Activated CD8-positive, alpha-beta memory T cell treated with anti-CD3 and anti-CD28 coated beads, Interleukin-2, amount 10 ng/mL, durations not matched to agents 7 days and 5 days (primary cell): ENCODE data around the gene CPXM1. TPM values are rescaled to one million over a fixed set of nuclear protein-coding genes. Genes with fewer than 3 reads are reported as not detected.

Experiments used
- ATAC-seq: fragments of 150-1000 bp; cut with Tn5 transposase; one replicate; pipeline ENCODE4 v1.10.0; 2021; ENCODE audit warnings: moderate library complexity
- CTCF ChIA-PET: fragments of 350-600 bp; sonication (Branson Sonifier 250); formaldehyde crosslinking; loops from one replicate; lab custom pipeline; 2021; ENCODE audit warnings: antibody characterized with exemption; lab: Charles Lee
- DNase-seq: peaks from one replicate; pipeline ENCODE4 v3.0.0-alpha.2; 2020
- H3K27ac Mint-ChIP-seq: one replicate; pipeline ENCODE4 v1.8.0; 2021; ENCODE audit warnings: mild to moderate bottlenecking, mixed read lengths
- H3K27me3 Mint-ChIP-seq: one replicate; pipeline ENCODE4 v1.8.0; 2021; ENCODE audit warnings: mixed read lengths
- H3K36me3 Mint-ChIP-seq: one replicate; pipeline ENCODE4 v1.8.0; 2021; ENCODE audit warnings: mild to moderate bottlenecking, mixed read lengths
- H3K4me1 Mint-ChIP-seq: one replicate; pipeline ENCODE4 v1.8.0; 2021; ENCODE audit warnings: mixed read lengths
- H3K4me3 Mint-ChIP-seq: one replicate; pipeline ENCODE4 v1.8.0; 2021; ENCODE audit warnings: mild to moderate bottlenecking, moderate library complexity, mixed read lengths
- H3K9me3 Mint-ChIP-seq: one replicate; pipeline ENCODE4 v1.8.0; 2022; ENCODE audit warnings: low read depth, mixed read lengths
- total RNA-seq, 2 experiments: library from RNA; stranded (reverse); gene quantifications; one replicate each; pipeline ENCODE4 v1.2.3, GENCODE V29; 2021

CPXM1 gene
- total RNA-seq, 2 experiments from 2014 or later, result 0.35 to 0.68 TPM

GRCh38 chr20:2762578-2763131 lies 37.8 kb downstream of the CPXM1 start:
- CTCF ChIA-PET, result interaction anchor here (0.6 to 4.1 kb wide), 2 partner anchors 10 to 49 kb away, joined by 3 to 22 read pairs; no protein-coding TSS in a partner anchor
- no peaks in the 10 kb centered on the region for H3K9me3 Mint-ChIP-seq
- H3K27me3 Mint-ChIP-seq, result peaks cover 26% of the 10 kb centered on the region
- DNase-seq (no peak), ATAC-seq (no peak)
- H3K27ac Mint-ChIP-seq, result no peak overlapping the region
- H3K4me1 Mint-ChIP-seq, result no peaks in the 10 kb centered on the region
- no peak overlapping the region for H3K4me3 Mint-ChIP-seq
- no peaks in the 10 kb centered on the region for H3K36me3 Mint-ChIP-seq

DNA sequence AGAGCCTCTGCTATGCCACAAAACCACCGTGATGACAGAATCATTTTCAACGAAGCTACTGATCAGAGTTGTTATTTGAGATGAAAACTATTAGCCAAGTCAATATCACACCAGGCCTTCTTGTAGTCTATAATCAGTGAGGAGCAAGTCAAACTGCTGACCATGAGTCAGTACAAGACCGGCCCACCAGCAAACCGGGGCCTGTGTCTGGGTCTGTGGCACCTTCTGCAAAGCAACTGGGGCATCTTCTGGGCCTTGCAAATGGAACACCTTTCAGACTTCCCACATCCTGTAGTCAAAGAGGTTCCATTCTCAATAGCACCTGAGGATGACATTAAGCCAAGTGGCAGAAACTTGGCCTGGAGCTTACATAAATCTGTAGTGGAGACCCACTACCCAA lies 38.5 kb downstream of the CPXM1 start:
- H3K27me3 Mint-ChIP-seq, result peaks cover 19% of the 10 kb centered on the region
- DNase-seq, result no peak
- H3K36me3 Mint-ChIP-seq, result no peaks in the 10 kb centered on the region
- CTCF ChIA-PET, result interaction anchor here (0.6 to 4.1 kb wide), 2 partner anchors 9 to 164 kb away, joined by 3 to 22 read pairs; no protein-coding TSS in a partner anchor
- no peak for ATAC-seq
- no peak overlapping the region for H3K27ac Mint-ChIP-seq
- H3K4me3 Mint-ChIP-seq, result no peak overlapping the region
- no peaks in the 10 kb centered on the region for H3K4me1 Mint-ChIP-seq
- no peaks in the 10 kb centered on the region for H3K9me3 Mint-ChIP-seq

DNA sequence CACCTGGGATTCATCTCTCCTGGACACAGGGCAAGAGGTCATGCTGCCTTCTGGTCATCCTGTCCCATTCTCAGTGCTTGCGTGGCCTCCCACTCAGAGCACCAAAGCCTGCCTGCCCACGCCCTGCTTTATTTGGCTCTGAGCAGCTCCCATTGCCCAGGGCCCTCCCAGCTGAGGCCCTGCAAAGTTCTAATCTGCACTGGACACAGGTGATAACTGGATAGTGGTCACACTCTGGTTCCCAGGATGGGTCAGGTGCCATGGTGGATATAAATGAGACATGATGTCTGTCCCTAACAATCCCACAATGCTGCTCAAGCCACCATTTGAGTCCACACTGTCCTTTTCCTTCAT lies 39.5 kb downstream of the CPXM1 start:
- no peak for ATAC-seq

GRCh38 chr20:2760297-2760951 lies 40.0 kb downstream of the CPXM1 start:
- H3K9me3 Mint-ChIP-seq, result no peaks in the 10 kb centered on the region
- no peak overlapping the region for H3K27ac Mint-ChIP-seq
- ATAC-seq (no peak), DNase-seq (no peak)
- no peak overlapping the region for H3K4me3 Mint-ChIP-seq
- H3K36me3 Mint-ChIP-seq, result no peaks in the 10 kb centered on the region
- H3K4me1 Mint-ChIP-seq, result no peaks in the 10 kb centered on the region
- peaks cover 31% of the 10 kb centered on the region for H3K27me3 Mint-ChIP-seq
- CTCF ChIA-PET, result interaction anchor here (0.8 to 4.1 kb wide), 2 partner anchors 8 to 91 kb away, joined by 3 to 22 read pairs; no protein-coding TSS in a partner anchor

More for the DNA sequence above, 39.5 kb downstream of the CPXM1 start:
- CTCF ChIA-PET, result interaction anchor here (4.1 kb wide), 1 partner anchor 8 kb away, joined by 22 read pairs; no protein-coding TSS in a partner anchor
- H3K36me3 Mint-ChIP-seq, result no peaks in the 10 kb centered on the region
- H3K4me3 Mint-ChIP-seq, result no peak overlapping the region
- no peaks in the 10 kb centered on the region for H3K9me3 Mint-ChIP-seq
- no peak overlapping the region for H3K27ac Mint-ChIP-seq
- DNase-seq, result no peak
- no peaks in the 10 kb centered on the region for H3K4me1 Mint-ChIP-seq
- H3K27me3 Mint-ChIP-seq, result peaks cover 29% of the 10 kb centered on the region

- Mint-ChIP-seq H3K36me3 (no peaks in the 10 kb centered on the region), H3K9me3 (no peaks in the 10 kb centered on the region), H3K4me1 (no peaks in the 10 kb centered on the region), H3K27ac (no peak overlapping the region), H3K4me3 (no peak overlapping the region), H3K27me3 (peaks cover 37% of the 10 kb centered on the region)
- CTCF ChIA-PET, result interaction anchor here (0.7 to 0.8 kb wide), 2 partner anchors 16 to 92 kb away, joined by 3 read pairs; no protein-coding TSS in a partner anchor
- no peak for DNase-seq
- no peak for ATAC-seq
Measured at GRCh38 chr20:2759603-2760296, 40.7 kb downstream of the CPXM1 start.

GRCh38 chr20:2759143-2759542 lies 41.3 kb downstream of the CPXM1 start:
- CTCF ChIA-PET, result interaction anchor here (0.7 kb wide), 1 partner anchor 15 kb away, joined by 3 read pairs; no protein-coding TSS in a partner anchor
- H3K4me1 Mint-ChIP-seq, result no peaks in the 10 kb centered on the region

DNA sequence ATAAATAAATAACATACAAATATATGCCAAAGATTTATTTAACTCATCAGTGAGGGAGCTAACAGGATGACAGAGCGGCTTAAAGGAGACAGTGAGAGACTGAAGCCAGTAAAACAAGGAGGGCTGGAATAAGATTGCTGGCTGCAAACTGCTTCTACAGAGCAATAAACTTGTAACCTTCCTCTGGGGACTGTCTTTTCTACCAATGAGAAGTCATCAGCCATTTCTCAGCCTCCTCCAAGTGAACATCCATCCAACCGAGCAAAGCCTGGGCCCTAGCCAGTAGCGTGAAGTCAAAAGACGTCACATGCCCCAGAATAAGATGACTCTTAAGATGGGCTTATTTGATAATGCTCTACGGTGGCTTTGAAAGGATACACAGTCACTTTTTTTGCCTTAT lies 42.5 kb downstream of the CPXM1 start:
- peaks cover 6% of the 10 kb centered on the region for H3K4me1 Mint-ChIP-seq
- DNase-seq (no peak), ATAC-seq (no peak)
- no peaks in the 10 kb centered on the region for H3K9me3 Mint-ChIP-seq
- CTCF ChIA-PET, result no interaction called here
- H3K36me3 Mint-ChIP-seq, result no peaks in the 10 kb centered on the region
- peaks cover 48% of the 10 kb centered on the region for H3K27me3 Mint-ChIP-seq
- no peak overlapping the region for H3K4me3 Mint-ChIP-seq
- no peak overlapping the region for H3K27ac Mint-ChIP-seq

More at GRCh38 chr20:2759143-2759542, 41.3 kb downstream of the CPXM1 start:
- Mint-ChIP-seq H3K27me3 (peaks cover 43% of the 10 kb centered on the region), H3K9me3 (no peaks in the 10 kb centered on the region), H3K36me3 (no peaks in the 10 kb centered on the region), H3K27ac (no peak overlapping the region), H3K4me3 (no peak overlapping the region)
- no peak for DNase-seq
- no peak for ATAC-seq

GRCh38 chr20:2757001-2757400 lies 43.4 kb downstream of the CPXM1 start:
- CTCF ChIA-PET, result no interaction called here

DNA sequence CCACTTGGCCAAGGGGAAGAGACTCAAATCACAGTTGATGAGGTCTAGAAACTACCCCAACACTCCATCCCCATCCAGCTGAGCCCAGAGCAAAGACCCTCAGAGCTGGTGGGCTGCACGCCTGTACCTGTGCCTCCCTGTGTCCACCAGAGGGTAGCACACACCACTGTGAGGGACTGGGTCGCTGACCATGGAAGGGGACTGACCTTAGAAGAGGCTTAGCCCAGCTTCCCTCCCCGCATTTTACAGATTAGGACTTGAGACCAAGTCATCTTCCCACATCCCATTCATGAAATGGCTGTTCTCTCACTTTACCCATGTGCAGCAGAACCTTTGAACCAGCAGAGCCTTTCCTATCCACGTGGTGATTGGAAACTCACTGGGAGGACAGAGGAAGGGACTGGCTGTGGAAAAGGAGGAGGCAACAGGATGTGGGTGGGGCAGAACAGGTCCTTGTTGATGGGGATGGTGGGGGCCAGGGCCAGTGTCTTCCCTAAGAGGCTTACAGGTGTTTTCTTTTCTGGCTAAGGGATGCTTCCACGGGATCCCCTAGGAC lies 44.3 kb downstream of the CPXM1 start:
- H3K4me3 Mint-ChIP-seq, result no peak overlapping the region
- H3K4me1 Mint-ChIP-seq, result peaks cover 10% of the 10 kb centered on the region
- no peak overlapping the region for H3K27ac Mint-ChIP-seq
- H3K9me3 Mint-ChIP-seq, result no peaks in the 10 kb centered on the region
- no peak for DNase-seq
- ATAC-seq, result no peak
- peaks cover 50% of the 10 kb centered on the region for H3K27me3 Mint-ChIP-seq
- H3K36me3 Mint-ChIP-seq, result no peaks in the 10 kb centered on the region
- CTCF ChIA-PET, result interaction anchor here (1.0 to 1.6 kb wide), 5 partner anchors 40 to 102 kb away, joined by 3 to 7 read pairs (median 4); no protein-coding TSS in a partner anchor

More at GRCh38 chr20:2757001-2757400, 43.4 kb downstream of the CPXM1 start:
- no peaks in the 10 kb centered on the region for H3K36me3 Mint-ChIP-seq
- no peak for DNase-seq
- no peak for ATAC-seq
- no peaks in the 10 kb centered on the region for H3K9me3 Mint-ChIP-seq
- peaks cover 46% of the 10 kb centered on the region for H3K27me3 Mint-ChIP-seq
- no peak overlapping the region for H3K27ac Mint-ChIP-seq
- peaks cover 10% of the 10 kb centered on the region for H3K4me1 Mint-ChIP-seq
- no peak overlapping the region for H3K4me3 Mint-ChIP-seq

DNA sequence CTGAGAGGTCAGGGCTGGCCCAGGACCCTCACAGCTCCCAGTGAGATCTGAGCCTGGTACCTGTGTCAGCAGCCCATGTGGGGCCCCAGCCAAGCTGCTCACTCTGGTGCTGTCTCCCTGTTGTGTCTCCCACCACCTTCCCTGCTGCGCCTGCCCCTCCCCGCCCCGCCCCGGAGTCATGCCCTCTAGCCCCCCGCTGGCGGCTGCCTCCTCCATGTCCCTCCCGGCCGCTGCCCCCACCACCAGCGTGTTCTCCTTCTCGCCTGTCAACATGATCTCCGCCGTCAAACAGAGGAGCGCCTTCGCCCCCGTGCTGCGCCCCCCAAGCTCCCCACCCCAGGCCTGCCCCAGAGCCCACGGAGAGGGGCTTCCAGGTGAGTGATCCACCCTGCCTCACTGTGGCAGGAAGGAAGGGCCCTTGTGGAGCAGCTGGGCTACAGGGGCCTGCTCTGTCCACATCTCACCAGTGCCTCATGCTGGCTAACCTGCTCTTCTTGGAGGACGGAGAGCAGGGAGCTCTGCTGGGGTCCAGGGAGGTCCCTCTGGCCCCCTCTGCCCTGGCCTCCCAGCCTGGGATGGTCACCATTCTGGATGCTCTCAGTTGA lies 44.9 kb downstream of the CPXM1 start:
- no peaks in the 10 kb centered on the region for H3K36me3 Mint-ChIP-seq
- no peaks in the 10 kb centered on the region for H3K9me3 Mint-ChIP-seq
- CTCF ChIA-PET, result interaction anchor here (1.0 to 5.6 kb wide), 6 partner anchors 13 to 103 kb away, joined by 3 to 61 read pairs (median 4); no protein-coding TSS in a partner anchor
- no peak overlapping the region for H3K4me3 Mint-ChIP-seq
- no peak overlapping the region for H3K27ac Mint-ChIP-seq
- H3K27me3 Mint-ChIP-seq, result peaks cover 55% of the 10 kb centered on the region
- ATAC-seq (no peak), DNase-seq (no peak)
- H3K4me1 Mint-ChIP-seq, result peaks cover 16% of the 10 kb centered on the region

GRCh38 chr20:2754424-2754823 lies 46.0 kb downstream of the CPXM1 start:
- H3K27me3 Mint-ChIP-seq, result peaks cover 64% of the 10 kb centered on the region
- no peaks in the 10 kb centered on the region for H3K36me3 Mint-ChIP-seq
- no peak for DNase-seq
- CTCF ChIA-PET, result interaction anchor here (1.5 to 6.6 kb wide), 6 partner anchors 12 to 96 kb away, joined by 4 to 87 read pairs (median 14); no protein-coding TSS in a partner anchor
- H3K9me3 Mint-ChIP-seq, result no peaks in the 10 kb centered on the region
- no peak overlapping the region for H3K27ac Mint-ChIP-seq
- no peak for ATAC-seq
- H3K4me1 Mint-ChIP-seq, result peaks cover 17% of the 10 kb centered on the region
- H3K4me3 Mint-ChIP-seq, result no peak overlapping the region

GRCh38 chr20:2753461-2754040 lies 46.9 kb downstream of the CPXM1 start:
- CTCF ChIA-PET, result interaction anchor here (0.7 to 6.6 kb wide), 25 partner anchors 9 to 243 kb away, joined by 3 to 87 read pairs (median 4); partner anchors contain the start of genes CPXM1 and EBF4
- Mint-ChIP-seq H3K27ac (no peak overlapping the region), H3K27me3 (peaks cover 70% of the 10 kb centered on the region), H3K4me3 (no peak overlapping the region), H3K9me3 (no peaks in the 10 kb centered on the region), H3K4me1 (peaks cover 17% of the 10 kb centered on the region), H3K36me3 (no peaks in the 10 kb centered on the region)
- no peak for ATAC-seq
- DNase-seq, result no peak
